Type B pancreatic cell (in vitro differentiated cells): ENCODE results near the gene F11. TPM values are rescaled to one million over a fixed set of nuclear protein-coding genes. Genes with fewer than 3 reads are reported as not detected.
A peak's percentile ranks its signal among the peaks of the same experiment; 100 is the strongest.
"Not testable (repeated sequence)": the region's sequence is repeated elsewhere in the genome, so short reads cannot be mapped to it uniquely, and the experiment has no call there.

Source experiments
- DNase-seq: peaks from one replicate; pipeline ENCODE4 v3.0.0; 2021; ENCODE audit warnings: mixed read lengths; ENCODE audit not compliant: unreplicated experiment; ENCODE audit errors: extremely low spot score
- H3K27ac Mint-ChIP-seq: 2 replicates; pipeline ENCODE4 v1.8.0; 2021; ENCODE audit warnings: mild to moderate bottlenecking, mixed read lengths
- H3K27me3 Mint-ChIP-seq: 2 replicates; pipeline ENCODE4 v1.8.0; 2021; ENCODE audit warnings: mixed read lengths
- H3K36me3 Mint-ChIP-seq: 2 replicates; pipeline ENCODE4 v1.8.0; 2021; ENCODE audit warnings: mixed read lengths
- H3K4me1 Mint-ChIP-seq: one replicate; pipeline ENCODE4 v1.8.0; 2021; ENCODE audit warnings: mixed read lengths; ENCODE audit not compliant: unreplicated experiment
- H3K4me3 Mint-ChIP-seq: 2 replicates; pipeline ENCODE4 v1.8.0; 2021; ENCODE audit warnings: mild to moderate bottlenecking, mixed read lengths
- H3K9me3 Mint-ChIP-seq: 2 replicates; pipeline ENCODE4 v1.8.0; 2021; ENCODE audit warnings: mixed read lengths
- total RNA-seq: library from RNA; stranded (reverse); gene quantifications from 2 replicates; pipeline ENCODE4 v1.2.1, GENCODE V29; 2021; ENCODE audit warnings: low replicate concordance
- TF ChIP-seq, protein P1 (sequence below): fragments of 200-600 bp; sonication (generic); conservative IDR thresholded peaks from 2 replicates; pipeline ENCODE4 v1.5.0; 2021; ENCODE audit warnings: antibody characterized with exemption, mild to moderate bottlenecking

F11 gene
- total RNA-seq, 1 donor from 2014 or later, result 0.72 TPM

DNA sequence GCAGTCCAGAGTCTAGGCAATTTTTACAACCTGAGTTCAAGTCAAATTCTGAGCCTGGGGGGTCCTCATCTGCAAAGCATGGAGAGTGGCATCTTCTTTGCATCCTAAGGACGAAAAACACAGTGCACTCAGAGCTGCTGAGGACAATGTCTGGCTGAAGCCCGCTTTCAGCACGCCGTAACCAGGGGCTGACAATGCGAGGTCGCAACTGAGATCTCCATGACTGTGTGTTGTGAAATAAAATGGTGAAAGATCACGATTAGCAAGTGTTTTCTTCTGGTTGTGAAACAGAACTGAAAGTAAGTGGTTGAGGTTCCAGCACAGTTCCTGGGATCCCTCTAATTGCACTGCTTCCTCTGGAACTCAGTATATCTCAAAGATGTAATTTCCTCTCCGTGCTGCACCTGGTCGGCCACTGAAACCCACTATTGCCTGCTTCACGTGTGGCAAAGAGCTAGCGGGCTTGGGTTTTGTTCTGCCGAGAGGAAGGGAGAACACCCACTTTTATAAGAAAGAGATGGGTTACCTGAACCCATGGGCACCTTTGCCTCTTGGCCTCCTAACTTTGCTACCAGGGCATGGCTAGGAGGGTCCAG, 7.7 kb upstream of the F11 start:
- peaks cover 7% of the 10 kb centered on the region for H3K4me1 Mint-ChIP-seq
- no peaks in the 10 kb centered on the region for H3K9me3 Mint-ChIP-seq
- no peak for DNase-seq
- H3K27ac Mint-ChIP-seq, result no peak overlapping the region
- no peak overlapping the region for H3K4me3 Mint-ChIP-seq
- no peaks in the 10 kb centered on the region for H3K36me3 Mint-ChIP-seq
- peaks cover 5% of the 10 kb centered on the region for H3K27me3 Mint-ChIP-seq
- TF ChIP-seq, protein P1, sequence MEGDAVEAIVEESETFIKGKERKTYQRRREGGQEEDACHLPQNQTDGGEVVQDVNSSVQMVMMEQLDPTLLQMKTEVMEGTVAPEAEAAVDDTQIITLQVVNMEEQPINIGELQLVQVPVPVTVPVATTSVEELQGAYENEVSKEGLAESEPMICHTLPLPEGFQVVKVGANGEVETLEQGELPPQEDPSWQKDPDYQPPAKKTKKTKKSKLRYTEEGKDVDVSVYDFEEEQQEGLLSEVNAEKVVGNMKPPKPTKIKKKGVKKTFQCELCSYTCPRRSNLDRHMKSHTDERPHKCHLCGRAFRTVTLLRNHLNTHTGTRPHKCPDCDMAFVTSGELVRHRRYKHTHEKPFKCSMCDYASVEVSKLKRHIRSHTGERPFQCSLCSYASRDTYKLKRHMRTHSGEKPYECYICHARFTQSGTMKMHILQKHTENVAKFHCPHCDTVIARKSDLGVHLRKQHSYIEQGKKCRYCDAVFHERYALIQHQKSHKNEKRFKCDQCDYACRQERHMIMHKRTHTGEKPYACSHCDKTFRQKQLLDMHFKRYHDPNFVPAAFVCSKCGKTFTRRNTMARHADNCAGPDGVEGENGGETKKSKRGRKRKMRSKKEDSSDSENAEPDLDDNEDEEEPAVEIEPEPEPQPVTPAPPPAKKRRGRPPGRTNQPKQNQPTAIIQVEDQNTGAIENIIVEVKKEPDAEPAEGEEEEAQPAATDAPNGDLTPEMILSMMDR, result no peak

DNA sequence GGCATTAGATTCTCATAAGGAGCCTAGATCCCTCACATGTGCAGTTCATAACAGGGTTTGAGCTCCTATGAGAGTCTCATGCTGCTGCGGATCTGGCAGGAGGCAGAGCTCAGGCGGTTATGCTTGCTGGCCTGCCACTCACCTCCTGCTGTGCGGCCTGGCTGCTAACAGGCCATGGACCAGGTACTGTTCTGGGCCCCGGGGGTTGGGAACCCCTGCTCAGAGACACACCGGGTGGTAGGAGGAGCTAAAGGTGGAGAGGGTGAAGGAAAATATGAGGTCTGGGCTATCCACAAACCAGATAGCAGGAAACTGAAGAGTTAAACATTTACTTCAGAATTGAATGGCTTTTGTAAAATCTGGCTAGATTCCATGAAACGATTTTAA, 5.9 kb upstream of the F11 start:
- Mint-ChIP-seq H3K27me3 (no peaks in the 10 kb centered on the region), H3K36me3 (no peaks in the 10 kb centered on the region), H3K27ac (peak overlapping the region; percentile 41), H3K4me3 (no peak overlapping the region), H3K4me1 (peaks cover 7% of the 10 kb centered on the region), H3K9me3 (no peaks in the 10 kb centered on the region)
- DNase-seq, result no peak
- TF ChIP-seq, protein P1, result no peak

DNA sequence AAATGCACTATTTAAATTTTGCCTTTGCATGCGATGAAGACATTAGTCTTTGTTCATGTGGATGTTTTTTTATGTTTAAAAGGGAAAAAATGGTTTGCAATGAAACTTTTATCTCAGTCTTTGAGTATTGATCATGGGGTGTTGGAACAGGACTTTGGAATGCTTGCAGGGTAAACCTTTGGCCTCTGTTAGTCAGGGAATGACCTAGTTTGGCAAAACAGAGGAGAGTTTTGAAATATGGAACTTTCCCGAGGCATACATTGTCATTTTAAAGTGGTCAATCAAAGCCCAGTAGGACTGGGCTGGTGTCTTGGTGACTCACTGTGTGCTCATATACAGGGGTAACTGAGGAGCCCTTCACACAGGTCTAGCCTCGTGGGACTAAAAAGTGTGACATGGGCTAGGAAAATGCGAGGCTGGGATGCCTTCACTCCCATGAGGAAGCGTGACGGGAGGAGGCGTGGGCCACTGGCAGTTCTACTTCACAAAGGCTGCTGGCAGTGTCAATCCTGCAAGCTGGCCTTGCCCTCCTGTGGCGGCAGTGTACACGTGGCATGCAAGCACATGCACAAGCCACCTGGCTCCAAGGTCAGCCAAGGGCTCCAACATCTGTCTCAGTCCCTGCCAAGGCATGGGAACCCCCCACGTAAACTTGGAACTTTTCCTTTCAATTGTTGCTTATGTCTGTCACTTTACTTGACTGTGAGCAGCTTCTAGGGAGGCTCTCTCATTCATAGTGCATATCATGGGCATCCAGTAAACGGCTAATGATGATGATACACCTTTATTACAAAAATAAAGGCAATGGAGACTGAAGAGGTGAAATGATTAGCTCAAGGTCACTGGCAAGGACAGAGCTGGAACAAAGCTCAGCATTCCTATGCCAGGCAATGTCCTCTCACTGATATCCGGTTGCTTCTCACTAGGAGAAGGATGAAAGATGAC, 5.2 kb upstream of the F11 start:
- Mint-ChIP-seq H3K36me3 (no peaks in the 10 kb centered on the region), H3K4me3 (no peak overlapping the region), H3K27ac (peak overlapping the region; percentile 41), H3K4me1 (peaks cover 7% of the 10 kb centered on the region), H3K9me3 (no peaks in the 10 kb centered on the region), H3K27me3 (no peaks in the 10 kb centered on the region)
- no peak for DNase-seq
- TF ChIP-seq, protein P1, result no peak

DNA sequence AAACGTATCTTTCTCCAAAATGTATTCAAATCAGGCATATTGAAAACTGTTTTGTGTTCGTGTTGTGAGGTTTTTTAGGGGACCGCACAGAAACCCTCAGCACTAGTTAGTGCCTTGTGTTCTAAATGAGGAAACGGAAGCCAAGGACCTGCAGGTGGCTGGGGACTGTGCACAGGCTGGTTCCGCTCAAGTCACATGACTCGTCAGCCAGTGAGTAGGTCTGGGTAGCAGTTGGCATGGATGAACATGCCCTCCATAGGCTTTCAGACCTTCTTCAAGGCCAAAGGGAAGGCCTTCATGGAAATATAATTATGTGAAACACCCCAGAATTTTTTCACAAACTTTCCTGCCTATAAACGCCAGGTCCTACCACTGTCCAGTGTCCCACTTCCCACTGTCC, 1.3 kb upstream of the F11 start:
- no peak overlapping the region for H3K27ac Mint-ChIP-seq
- no peak overlapping the region for H3K4me3 Mint-ChIP-seq
- DNase-seq, result no peak
- H3K4me1 Mint-ChIP-seq, result peaks cover 17% of the 10 kb centered on the region
- H3K9me3 Mint-ChIP-seq, result no peaks in the 10 kb centered on the region
- TF ChIP-seq, protein P1, result no peak
- no peaks in the 10 kb centered on the region for H3K36me3 Mint-ChIP-seq
- peaks cover 9% of the 10 kb centered on the region for H3K27me3 Mint-ChIP-seq

DNA sequence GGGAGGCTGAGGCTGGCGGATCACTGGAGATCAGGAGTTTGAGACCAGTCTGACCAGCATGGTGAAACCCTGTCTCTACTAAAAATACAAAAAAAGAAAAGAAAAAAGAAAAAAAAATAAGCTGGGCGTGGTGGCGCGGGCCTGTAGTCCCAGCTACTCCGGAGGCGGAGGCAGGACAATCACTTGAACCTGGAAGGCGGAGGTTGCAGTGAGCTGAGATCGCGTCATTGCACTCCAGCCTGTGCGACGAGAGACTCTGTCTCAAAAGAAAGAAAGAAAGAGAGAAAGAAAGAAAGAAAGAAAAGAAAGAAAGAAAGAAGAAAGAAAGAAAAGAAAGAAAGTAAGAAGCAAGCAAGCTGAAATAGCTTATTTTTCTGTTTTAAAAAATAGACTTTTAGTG, 739 bp upstream of the F11 start:
- H3K27ac Mint-ChIP-seq, H3K27me3 Mint-ChIP-seq, DNase-seq, H3K4me3 Mint-ChIP-seq, H3K36me3 Mint-ChIP-seq, H3K9me3 Mint-ChIP-seq: not testable (repeated sequence)
- H3K4me1 Mint-ChIP-seq, result peaks cover 15% of the 10 kb centered on the region

DNA sequence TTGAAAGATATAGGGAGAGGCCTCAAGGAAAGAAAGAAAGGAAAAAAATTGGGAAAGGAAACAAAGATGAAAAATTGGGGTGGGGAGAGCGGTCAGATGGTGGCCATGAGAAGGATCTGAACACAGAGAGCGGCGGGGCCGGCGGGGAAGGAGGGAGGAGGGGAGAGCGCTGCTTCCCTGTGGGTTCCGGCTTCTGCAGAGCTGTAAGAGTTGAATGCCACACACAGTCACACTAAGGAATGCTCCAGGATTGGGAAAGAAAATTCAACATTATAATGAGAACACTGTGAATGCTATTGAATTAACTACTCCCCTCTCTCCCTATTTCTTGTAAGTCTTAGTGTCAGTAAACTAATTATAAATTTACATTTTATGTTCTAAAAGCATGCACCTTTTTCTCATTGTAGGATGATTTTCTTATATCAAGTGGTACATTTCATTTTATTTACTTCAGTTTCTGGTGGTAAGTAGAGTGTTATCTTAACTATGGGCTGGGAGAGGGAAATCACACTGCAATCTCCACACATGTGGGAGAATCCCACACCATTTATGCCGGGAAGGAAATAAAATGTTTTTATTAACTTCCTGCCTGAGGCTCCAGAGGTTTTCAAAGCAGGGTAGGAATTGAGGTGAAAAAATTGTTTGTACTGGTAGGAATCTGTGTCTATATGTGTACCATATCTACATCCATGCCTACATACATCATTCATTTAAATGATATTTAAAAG, 904 bp downstream of the F11 start:
- Mint-ChIP-seq H3K27ac (peak overlapping the region; percentile 58), H3K4me1 (peaks cover 11% of the 10 kb centered on the region), H3K9me3 (no peaks in the 10 kb centered on the region), H3K4me3 (peak overlapping the region; percentile 76), H3K27me3 (peaks cover 9% of the 10 kb centered on the region), H3K36me3 (no peaks in the 10 kb centered on the region)
- TF ChIP-seq, protein P1, result no peak
- DNase-seq, result no peak
